Kidney tubule cell (primary cell): Measurements from ENCODE around the gene NAT9.
A peak's percentile ranks its signal among the peaks of the same experiment; 100 is the strongest.

Experiments used
- DNase-seq: peaks from one replicate; pipeline ENCODE4 v3.0.0-alpha.2; 2018; ENCODE audit warnings: low spot score

Gene NAT9

DNA sequence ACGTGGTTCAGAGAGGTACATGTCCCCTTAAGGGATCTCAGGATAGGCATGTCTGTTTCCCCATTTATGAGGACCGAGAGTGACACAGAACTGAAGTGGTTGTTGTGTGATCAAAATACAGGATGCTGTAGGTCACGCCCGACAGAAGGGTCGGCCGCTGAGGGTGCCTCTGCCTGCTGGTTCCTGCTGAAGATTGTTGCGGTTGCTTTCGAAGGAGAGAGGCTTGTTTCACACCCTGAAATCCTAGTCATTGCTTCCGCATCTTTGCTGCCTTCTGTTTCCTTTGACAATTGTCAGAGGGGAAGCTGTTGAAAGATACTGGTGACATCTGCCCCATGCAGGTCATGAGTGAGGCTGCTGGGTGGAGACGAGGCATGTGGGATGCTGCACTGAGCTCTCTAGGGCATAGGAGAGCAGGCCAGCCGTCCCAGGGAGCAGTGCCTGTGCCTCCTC, 3.8 kb upstream of the NAT9 start:
- DNase-seq, result no peak

DNA sequence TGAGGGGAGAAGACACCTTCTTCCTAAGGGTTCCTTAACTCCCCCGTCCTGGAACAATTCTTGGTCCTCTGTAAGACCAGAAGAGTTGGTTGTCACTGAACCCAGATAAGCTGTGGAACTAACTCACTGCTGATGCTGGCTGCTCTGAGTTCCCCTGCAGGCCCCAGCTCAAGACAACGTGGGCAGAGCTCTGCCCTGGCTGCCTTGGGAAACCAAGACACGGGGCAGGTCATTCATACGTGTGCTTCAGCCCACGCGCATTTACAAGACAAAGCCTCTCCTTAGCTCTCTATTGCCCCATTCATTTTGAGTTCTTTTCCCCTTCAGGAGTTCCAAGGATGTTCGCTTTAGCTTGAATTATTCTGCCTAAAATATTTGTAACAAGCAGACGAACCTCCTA, 3.4 kb upstream of the NAT9 start:
- no peak for DNase-seq

DNA sequence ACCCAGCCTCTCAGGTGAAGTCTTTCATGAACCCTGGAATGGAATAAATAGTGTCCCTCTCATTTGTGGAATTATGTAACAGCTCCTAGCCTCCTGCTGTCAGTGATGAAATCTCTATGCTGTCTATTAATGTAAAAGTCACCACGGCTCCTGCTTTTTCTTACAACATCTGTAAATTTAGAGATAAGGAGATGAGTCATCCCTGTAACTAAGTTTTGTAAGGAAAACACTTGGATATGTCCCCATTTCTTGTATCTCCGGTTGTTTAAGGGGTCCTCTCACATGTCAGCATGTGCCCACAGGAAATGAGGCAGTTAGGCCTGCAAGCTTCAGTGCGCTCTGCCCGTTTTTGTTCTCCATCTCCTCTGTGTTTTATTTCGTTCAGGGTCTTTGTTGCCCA, 2.8 kb upstream of the NAT9 start:
- no peak for DNase-seq

DNA sequence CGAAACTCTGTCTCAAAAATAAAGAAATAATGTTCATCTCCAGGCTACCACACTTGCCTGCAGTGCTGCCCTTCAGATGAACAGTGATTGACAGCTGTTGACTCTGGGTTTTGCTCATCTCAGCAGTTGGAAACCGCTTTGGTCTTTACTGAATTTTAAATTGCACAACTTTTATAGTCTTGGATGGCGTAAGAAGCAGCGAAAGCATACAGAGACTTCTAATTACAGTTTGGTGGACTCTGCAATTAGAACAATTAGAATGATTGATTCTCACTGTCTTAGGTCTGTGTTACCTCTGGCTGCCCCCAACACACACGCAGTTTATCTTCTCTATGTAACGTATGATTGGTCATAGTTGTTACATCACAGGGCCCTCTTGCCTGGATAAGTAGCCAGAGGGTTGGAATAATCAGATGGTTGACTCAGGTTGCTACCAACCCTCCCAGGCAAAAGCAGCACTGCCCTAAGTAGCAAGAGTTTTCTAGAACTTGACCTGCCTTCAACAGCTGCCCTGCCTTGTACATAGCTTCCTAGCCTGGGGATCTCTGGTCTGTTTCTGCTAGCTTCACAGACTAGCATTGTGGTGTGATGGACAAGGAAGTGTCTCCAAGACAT, 1.9 kb upstream of the NAT9 start:
- no peak for DNase-seq

DNA sequence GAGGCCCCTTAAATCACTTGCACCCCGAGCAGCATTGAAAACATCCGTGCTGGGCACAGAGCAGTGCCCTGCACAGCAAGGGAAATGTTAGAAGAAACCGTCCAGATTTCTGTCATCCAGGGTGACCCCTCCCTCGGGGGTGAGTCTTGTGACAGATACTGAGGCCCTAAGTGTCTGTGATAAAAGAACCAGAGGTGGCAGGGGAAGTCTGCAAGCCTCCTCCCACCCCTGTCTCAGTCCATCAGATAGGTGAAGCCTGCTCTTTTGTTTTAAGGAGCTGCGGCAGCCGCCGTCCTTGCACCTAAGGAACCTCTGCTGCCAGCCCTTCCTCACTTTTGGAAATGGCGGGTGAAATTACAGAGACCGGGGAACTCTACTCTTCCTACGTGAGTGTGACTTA, 845 bp upstream of the NAT9 start:
- DNase-seq, result no peak

DNA sequence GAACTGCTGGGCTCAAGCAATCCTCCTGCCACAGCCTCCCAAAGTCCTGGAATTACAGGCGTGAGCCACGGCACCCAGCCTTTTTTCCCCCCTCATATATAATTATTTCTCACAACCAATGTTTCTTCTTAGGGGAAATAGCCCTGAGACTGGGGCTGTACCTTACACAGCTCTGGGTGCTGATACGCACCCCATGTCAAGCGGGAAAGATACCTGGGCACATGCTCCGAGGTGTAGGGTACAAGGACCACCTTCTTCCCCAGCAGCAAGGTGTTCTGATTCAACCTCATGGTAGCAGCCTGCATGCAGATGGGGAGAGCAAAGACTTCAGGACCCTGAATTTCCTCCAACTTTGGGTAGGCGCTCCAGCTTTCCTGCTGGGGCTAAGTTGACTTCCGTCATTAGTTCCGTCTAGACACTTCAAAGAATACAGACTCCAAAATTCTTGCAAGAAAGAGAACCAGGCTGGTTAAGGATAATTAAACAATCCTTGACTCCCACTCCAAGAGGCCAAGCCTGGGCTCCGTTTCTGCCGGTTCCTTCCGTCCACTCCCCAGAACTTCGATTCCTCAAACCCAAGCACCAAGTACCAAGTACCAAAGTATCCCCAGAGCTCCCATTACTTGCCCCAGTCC, 619 bp downstream of the NAT9 start:
- DNase-seq, result peak; percentile 17

DNA sequence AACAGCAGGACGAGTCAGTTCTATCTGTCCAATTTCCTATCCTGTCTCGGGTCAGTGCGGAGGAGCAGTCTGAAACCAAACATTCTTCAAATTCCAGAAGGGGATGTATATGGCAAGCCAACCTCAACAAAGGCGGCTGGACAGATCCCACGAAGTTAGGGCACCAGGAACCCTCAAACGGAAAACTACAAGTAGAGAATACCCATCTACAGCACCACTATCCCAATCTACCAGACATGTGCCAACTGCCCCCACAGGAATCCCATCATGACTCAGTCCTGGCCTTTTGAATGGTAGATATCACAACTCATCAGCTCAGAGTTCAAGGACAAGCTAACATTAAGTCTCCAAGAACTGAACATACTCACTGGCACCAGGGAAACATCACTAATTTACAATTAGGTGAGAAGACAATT, 2.3 kb downstream of the NAT9 start:
- peak; percentile 40 for DNase-seq

DNA sequence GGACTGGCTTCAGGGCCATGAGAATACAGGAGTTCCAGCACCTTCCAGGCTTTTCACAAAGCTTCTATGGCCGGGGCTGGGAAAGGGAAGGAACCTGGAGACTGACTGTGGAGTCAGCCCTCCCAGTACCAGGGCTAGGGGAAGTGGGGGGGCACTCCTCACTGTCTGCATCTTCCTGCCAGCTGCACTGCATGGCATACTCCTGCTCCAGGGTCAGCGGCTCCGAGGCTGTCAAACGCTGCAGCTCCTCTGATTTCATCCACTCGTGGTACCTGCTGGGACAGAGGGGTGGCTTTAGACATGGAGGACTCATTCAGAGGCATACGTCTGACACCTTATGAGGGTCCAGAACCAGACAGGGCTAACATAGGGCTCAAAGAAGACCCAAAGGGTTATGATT, 2.7 kb downstream of the NAT9 start:
- no peak for DNase-seq

DNA sequence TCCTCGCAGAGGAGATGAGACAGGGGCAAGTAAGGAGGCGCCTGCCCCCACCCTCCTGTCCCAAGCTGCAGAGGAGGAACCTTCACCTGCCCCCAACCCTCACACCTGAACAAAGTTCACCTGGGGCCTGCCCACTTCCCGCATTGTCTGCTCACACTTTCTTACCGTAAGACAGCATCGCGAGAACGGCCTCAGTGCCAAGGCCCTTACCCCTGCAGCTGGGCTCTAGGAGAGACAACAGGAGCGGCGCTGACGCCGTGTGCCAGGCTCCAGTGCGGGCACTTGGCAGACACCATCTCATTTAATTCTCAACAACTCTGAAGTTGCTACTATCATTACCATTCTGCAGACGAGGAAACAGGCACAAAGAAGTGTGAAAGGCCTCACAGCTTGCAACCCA, 4.1 kb downstream of the NAT9 start:
- DNase-seq, result no peak

DNA sequence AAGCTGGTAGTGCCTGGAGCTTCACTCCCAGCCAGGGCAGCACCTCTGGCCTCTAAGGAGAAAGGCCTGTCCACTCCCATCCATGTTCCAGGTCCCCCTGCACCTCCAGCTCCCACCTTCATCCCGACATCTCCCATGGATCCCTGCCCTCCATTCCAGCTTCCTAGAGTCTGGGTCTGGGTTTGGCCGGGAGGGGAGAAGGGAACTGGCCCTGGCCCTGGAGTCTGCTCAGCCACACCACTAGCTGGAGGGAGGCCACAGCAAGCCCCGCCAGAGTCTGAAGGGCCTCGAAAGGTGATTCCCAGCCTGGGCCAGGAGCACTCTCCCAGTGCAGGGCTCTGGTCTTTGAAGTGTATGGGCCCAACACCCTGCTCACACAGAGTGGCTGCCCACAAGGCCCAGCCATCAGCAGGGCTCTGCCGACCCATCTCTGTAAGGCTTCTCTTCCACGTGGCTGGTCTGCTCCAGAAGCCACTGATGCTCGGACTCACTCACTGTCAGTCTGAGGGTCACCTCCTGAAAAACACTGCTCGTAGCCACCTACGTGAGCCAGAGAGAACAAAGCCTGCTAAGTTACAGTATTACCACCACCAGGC, 4.7 kb downstream of the NAT9 start:
- DNase-seq, result no peak

DNA sequence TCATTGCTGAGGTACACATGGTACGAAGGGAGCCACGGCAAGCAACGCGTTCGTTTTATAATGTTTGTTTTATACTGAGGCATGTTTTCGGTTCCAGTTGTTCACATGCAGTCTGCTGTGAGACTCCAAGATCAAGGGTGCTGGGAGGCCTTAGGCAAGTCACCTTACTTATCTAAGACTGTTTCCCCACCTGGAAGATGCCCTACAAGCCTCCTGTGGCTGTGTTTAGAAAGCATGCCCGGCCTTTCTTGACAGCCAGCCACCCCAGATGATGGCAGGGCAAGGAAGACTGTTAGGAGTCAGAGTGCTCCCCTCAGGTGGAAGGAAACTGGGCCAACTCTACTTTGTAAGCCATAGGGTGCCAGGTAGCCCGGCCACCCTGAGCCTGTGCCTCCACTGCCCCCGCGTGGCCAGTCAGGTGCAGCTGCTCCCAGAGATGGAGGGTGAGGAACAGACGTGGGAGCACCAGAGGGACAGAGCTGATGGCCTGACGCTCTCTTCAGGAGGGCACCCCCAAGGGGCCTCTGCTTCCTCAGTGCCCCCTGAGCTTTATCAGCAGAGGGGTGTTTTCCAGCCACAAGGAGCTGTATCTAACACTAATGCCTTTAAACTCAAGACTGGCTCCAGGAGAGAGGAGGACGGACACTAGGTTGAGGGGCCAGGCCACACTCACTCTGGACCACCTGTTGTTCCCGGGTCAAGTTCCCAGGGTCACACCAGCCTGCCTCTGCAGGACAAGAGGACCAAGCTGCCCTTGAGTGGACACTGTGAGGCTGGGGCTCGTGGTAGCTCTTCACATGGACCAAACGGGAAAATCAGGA, 5.4 kb downstream of the NAT9 start:
- peak; percentile 75 for DNase-seq

DNA sequence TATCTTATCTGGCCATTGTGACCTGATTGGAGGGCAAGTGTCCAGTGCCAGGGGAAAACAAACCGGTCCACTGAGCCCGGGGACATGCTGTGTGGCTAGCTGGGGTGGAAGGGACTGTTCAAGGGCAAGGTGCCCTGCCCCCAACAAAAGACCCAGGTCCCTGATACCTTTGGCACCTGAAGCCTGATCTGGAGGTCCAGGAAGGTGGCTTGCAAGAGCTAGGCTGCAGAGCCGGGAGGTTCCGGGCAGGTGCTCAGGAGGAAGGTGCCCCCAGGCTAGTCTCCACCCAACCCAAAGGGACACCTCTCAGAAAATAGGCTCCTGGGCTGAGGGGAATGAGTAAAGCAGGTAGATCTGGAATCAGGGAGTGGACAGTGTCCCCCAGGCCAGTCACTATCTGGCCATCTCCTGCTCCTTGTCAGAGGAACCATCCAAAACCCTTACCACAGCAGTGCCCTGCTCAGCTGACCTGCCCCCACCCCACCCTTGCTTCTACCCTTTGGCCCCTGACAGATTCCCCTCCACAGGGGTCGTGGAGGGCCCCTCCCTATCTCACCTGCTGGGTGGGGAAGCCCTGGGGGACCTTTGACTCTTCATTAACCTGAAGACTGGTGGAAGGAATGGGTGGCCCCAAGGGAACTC, 6.2 kb downstream of the NAT9 start:
- DNase-seq, result no peak

DNA sequence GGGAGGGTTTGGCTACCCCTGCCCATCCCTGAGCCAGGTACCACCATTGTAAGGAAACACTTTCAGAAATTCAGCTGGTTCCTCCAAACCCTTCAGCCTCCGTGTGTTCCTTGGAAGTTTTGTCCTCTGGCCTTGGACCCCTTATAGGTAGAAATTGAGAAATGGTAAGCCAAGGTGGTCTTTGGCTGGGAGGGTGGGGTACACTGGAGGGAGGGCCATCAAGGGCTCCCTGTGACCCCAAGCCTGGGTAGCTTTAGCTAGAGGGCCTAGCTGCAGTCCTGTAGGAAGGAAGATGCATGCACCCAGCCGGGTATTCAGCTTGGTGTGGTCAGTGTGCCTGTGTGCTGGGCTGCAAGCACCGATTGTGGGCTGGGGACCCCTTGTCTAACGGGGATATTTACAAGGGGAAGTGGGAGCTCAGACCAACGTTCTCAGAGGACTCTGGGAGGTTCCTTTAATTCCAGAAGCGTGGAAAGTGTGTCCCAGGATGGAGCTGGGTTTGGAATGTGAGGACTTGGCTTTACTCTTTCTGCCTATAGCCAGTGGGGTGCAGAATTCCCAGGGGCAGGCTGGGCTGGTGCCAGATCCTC, 6.8 kb downstream of the NAT9 start:
- DNase-seq, result no peak

DNA sequence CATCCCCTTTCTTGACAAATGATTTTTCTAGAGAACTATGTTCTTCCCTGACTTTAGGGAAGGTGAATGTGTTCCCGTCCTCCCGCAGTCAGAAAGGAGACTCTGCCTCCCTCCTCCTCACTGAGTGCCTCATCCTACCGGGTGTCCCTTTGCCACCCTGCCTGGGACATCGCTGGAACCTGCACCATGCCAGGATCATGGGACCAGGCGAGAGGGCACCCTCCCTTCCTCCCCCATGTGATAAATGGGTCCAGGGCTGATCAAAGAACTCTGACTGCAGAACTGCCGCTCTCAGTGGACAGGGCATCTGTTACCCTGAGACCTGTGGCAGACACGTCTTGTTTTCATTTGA, 7.4 kb downstream of the NAT9 start:
- no peak for DNase-seq

DNA sequence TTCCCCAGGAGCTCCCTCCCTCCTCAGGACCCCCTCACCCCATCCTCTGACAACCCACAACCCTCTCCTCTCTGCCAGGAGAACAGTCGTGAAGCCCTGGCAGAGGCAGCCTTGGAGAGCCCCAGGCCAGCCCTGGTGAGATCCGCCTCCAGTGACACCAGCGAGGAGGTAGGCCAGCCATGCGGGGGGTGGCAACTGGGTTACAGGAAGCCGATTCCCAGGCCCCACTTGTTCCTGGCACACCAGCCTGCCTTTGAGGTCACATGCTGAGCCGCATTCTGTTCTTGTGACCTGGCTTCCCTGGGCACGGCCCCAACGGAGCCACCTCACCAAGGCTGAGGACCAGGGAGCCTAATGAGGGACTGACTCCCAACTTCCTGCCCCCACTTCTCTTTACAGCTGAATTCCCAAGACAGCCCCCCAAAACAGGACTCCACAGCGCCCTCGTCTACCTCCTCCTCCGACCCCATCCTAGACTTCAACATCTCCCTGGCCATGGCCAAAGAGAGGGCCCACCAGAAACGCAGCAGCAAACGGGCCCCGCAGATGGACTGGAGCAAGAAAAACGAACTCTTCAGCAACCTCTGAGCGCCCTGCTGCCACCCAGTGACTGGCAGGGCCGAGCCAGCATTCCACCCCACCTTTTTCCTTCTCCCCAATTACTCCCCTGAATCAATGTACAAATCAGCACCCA, 7.9 kb downstream of the NAT9 start:
- peak; percentile 89 for DNase-seq

DNA sequence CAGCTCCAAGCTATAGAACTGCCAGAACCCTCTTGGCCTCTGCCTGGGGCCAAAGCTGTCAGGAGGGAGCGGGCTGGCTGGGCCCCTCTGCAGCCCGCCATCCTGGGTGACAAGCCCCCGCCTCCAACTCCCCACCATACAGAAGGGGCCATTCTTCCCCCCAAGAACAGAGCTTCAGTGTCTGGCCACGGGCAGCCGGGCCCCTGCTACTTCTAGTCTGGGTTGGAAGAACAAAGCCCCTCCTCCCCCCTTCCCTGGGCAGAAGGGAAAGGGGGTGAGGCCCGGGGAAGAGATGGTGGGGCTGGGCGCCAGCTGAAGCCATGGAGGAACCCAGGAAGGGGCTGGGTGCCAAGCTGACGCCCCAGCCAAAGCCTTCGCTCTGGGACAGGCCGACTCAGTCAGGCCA, 9.0 kb downstream of the NAT9 start:
- no peak for DNase-seq

DNA sequence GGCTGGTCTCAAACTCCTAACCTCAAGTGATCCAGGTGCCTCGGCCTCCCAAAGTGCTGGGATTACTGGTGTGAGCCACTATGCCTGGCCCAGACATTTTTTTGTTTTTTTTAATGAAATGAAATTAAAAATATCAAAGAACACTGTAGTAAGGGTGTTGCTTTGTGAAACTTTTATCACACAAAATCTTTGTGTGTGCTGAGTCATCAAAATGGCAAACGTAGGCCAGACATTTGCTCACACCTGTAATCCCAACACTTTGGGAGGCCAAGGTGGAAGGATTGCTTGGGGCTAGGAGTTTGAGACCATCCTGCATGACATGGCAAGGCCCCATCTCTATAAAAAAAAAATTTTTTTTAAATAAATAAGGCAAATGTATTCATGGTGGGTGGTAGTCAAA, 9.7 kb downstream of the NAT9 start:
- DNase-seq, result no peak

DNA sequence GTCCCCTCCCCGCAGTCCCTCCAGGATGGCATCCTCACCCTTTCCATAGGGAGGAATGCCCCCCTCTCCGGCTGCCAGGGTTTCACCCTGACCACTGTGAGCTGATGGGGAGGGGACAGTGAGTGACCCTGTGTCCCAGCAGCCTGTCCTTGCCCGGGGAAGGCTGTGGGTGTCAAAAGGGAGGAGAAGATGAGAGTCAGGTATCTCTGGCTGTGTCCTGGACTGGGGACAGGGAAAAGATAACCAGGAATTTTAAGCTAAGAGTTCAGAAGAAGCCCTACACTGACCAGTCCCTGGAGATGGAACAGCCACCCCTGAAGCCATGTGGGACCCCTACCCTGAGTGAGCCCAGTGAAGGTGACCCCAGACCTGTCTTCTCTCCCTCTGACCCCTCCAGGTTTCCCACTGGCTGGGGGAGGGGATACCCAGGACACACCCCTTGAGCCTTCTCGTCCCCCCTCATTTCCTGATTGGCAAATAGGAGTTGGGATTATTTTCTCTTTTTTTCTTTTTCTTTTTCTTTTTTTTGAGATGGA, 11.3 kb downstream of the NAT9 start:
- no peak for DNase-seq

DNA sequence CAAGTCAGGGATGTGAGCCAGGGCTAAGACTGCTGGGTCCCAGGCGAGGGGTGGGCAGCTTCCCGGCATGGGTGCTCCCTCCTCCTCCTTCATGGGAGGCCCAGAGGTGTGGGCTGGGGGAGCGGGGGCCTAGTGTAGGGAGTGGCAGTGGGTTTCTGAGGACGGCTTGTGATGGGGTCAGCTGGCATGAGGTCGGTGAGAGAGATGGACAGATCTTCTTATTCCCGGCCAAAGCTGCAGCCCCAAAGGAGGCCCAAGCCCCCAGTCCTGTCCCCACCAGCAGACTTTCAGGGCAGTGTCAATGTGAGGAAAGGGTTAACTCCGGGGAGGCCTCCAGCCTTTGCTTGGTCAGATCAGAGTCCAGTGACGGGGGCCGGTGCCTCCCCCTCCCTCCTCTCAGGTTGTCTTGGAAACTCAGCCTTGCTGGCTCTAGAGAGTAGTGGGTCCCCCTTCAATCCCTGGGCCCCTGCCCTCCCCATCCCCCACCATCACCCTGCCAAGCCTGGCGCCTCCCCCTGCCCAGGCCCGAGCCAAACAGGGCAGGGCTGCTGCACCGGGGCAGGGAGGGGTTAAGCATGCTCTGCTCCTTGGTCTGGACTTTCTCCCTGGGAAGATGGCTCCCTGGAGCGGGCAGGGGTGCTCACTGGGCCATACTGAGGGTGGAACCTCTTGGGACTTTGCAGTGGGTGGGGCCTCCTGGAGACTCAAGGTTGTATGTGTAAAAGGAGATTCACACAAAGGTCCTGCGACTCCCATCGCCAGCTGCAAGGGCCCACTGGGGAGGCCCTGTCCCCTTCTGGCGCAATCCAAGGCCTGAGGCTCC, 12.4 kb downstream of the NAT9 start:
- no peak for DNase-seq

DNA sequence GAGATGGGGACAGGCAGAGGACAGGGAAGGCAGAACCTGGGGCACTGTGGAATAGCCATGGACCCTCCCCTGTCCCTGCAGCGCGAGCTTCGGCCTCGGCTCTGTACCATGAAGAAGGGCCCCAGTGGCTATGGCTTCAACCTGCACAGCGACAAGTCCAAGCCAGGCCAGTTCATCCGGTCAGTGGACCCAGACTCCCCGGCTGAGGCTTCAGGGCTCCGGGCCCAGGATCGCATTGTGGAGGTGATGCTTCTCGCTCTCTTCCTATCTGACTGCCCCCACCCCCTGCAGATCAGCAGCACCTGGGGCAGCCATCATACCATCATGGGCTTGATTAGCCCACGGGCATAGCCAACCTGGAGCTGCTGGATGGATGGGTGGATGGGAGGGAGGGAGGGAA, 14.2 kb downstream of the NAT9 start:
- no peak for DNase-seq
